Astrocyte (in vitro differentiated cells and primary cell): Measurements from ENCODE around the gene EXOC4. TPM values are rescaled to one million over a fixed set of nuclear protein-coding genes. Genes with fewer than 3 reads are reported as not detected.

Source experiments
- DNase-seq: peaks from one replicate; pipeline ENCODE4 v3.0.0-alpha.2; 2010; ENCODE audit warnings: low read depth
- FAIRE-seq: peaks from 2 replicates; lab custom pipeline; 2011; peaks lifted over from hg19 to GRCh38; lab: Jason Lieb, UNC
- H2AFZ ChIP-seq: 2 replicates; pipeline ENCODE4 v1.6.0; 2012; ENCODE audit warnings: low read depth, low read length, inconsistent platforms
- H3K27ac ChIP-seq: 2 replicates; pipeline ENCODE4 v1.5.1; 2011; ENCODE audit warnings: low read depth, low read length, inconsistent platforms
- H3K27me3 ChIP-seq: 2 replicates; pipeline ENCODE4 v1.6.0; 2011; ENCODE audit warnings: low read length, inconsistent platforms; ENCODE audit not compliant: insufficient read depth
- H3K36me3 ChIP-seq: 2 replicates; pipeline ENCODE4 v1.5.1; 2011; ENCODE audit warnings: low read length, inconsistent platforms; ENCODE audit not compliant: insufficient read depth
- H3K4me1 ChIP-seq: 2 replicates; pipeline ENCODE4 v1.5.1; 2011; ENCODE audit warnings: low read length, inconsistent platforms; ENCODE audit not compliant: insufficient read depth
- H3K4me2 ChIP-seq: 2 replicates; pipeline ENCODE4 v1.6.0; 2012; ENCODE audit warnings: low read length, inconsistent platforms
- H3K4me3 ChIP-seq: 2 replicates; pipeline ENCODE4 v1.5.1; 2011; ENCODE audit warnings: low read depth, mild to moderate bottlenecking, low read length, inconsistent platforms; ENCODE audit not compliant: insufficient read depth
- H3K79me2 ChIP-seq: 2 replicates; pipeline ENCODE4 v1.6.0; 2012; ENCODE audit warnings: mild to moderate bottlenecking, low read length, inconsistent platforms; ENCODE audit not compliant: insufficient read depth
- H3K9ac ChIP-seq: 2 replicates; pipeline ENCODE4 v1.6.0; 2012; ENCODE audit warnings: mild to moderate bottlenecking, low read length, inconsistent platforms
- H3K9me3 ChIP-seq: 2 replicates; pipeline ENCODE4 v1.5.1; 2012; ENCODE audit warnings: low read depth, mild to moderate bottlenecking, low read length, inconsistent platforms; ENCODE audit not compliant: insufficient read depth
- H4K20me1 ChIP-seq: 2 replicates; pipeline ENCODE4 v1.6.0; 2012; ENCODE audit warnings: low read length, inconsistent platforms; ENCODE audit not compliant: insufficient read depth
- H3K27ac Mint-ChIP-seq: one replicate; pipeline ENCODE4 v1.8.0; 2021; ENCODE audit warnings: mild to moderate bottlenecking, mixed read lengths; ENCODE audit not compliant: unreplicated experiment
- H3K27me3 Mint-ChIP-seq: one replicate; pipeline ENCODE4 v1.8.0; 2021; ENCODE audit warnings: low read depth, mixed read lengths; ENCODE audit not compliant: unreplicated experiment
- H3K36me3 Mint-ChIP-seq: one replicate; pipeline ENCODE4 v1.8.0; 2021; ENCODE audit warnings: low read depth, mixed read lengths; ENCODE audit not compliant: unreplicated experiment
- H3K4me1 Mint-ChIP-seq: one replicate; pipeline ENCODE4 v1.8.0; 2021; ENCODE audit warnings: low read depth, mixed read lengths; ENCODE audit not compliant: unreplicated experiment
- H3K4me3 Mint-ChIP-seq: one replicate; pipeline ENCODE4 v1.8.0; 2021; ENCODE audit warnings: mild to moderate bottlenecking, moderate library complexity, mixed read lengths; ENCODE audit not compliant: unreplicated experiment
- H3K9me3 Mint-ChIP-seq: one replicate; pipeline ENCODE4 v1.8.0; 2021; ENCODE audit warnings: mild to moderate bottlenecking, mixed read lengths; ENCODE audit not compliant: unreplicated experiment
- EZH2 ChIP-seq: IDR thresholded peaks from 2 replicates; pipeline ENCODE4 v1.6.1; 2012; ENCODE audit warnings: mild to moderate bottlenecking, low read length, inconsistent platforms; ENCODE audit not compliant: insufficient read depth
- total RNA-seq: library from RNA; stranded (reverse); gene quantifications from 2 replicates; pipeline ENCODE4 v1.2.1, GENCODE V29; 2021
- TF ChIP-seq, protein P1 (sequence below): IDR thresholded peaks from 2 replicates; pipeline ENCODE4 v1.5.1; 2011; ENCODE audit warnings: low read depth, mild to moderate bottlenecking, inconsistent platforms, low read length, moderate library complexity; ENCODE audit not compliant: insufficient read depth

EXOC4 gene
- total RNA-seq, 1 donor from 2014 or later: 57.5 TPM

DNA sequence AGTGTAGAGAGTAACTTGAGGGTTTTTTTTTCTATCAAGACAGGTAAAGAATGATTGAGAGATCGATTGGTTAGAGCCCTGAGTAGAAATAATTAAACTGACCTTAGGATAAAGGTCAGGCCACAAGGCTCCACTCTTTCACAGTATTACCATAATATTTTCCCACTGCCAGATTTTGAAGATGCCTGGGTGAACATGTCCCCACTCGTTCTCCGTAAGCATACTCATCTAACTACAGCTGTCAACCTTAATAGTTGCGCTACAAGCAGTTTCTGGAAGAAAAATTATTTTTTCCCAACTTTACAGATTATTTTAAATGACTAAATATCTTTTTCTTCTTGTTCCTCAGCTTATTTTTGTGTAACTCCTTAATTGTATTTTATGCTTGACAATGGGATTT, 671.1 kb downstream of the EXOC4 start:
- Mint-ChIP-seq H3K27me3 (no peaks in the 10 kb centered on the region), H3K4me1 (no peaks in the 10 kb centered on the region), H3K27ac (no peak overlapping the region), H3K4me3 (no peak overlapping the region), H3K9me3 (peaks cover 9% of the 10 kb centered on the region), H3K36me3 (peaks cover 15% of the 10 kb centered on the region)
- Histone ChIP-seq H2AFZ (no peak overlapping the region), H3K27me3 (no peaks in the 10 kb centered on the region), H3K27ac (no peak overlapping the region), H3K4me2 (no peak overlapping the region), H3K79me2 (no peaks in the 10 kb centered on the region), H4K20me1 (no peaks in the 10 kb centered on the region), H3K4me3 (no peak overlapping the region), H3K9ac (no peak overlapping the region), H3K36me3 (no peaks in the 10 kb centered on the region), H3K4me1 (no peaks in the 10 kb centered on the region), H3K9me3 (no peaks in the 10 kb centered on the region)
- no peak for TF ChIP-seq EZH2
- TF ChIP-seq, protein P1, sequence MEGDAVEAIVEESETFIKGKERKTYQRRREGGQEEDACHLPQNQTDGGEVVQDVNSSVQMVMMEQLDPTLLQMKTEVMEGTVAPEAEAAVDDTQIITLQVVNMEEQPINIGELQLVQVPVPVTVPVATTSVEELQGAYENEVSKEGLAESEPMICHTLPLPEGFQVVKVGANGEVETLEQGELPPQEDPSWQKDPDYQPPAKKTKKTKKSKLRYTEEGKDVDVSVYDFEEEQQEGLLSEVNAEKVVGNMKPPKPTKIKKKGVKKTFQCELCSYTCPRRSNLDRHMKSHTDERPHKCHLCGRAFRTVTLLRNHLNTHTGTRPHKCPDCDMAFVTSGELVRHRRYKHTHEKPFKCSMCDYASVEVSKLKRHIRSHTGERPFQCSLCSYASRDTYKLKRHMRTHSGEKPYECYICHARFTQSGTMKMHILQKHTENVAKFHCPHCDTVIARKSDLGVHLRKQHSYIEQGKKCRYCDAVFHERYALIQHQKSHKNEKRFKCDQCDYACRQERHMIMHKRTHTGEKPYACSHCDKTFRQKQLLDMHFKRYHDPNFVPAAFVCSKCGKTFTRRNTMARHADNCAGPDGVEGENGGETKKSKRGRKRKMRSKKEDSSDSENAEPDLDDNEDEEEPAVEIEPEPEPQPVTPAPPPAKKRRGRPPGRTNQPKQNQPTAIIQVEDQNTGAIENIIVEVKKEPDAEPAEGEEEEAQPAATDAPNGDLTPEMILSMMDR: no peak
- FAIRE-seq (no peak), DNase-seq (no peak)

DNA sequence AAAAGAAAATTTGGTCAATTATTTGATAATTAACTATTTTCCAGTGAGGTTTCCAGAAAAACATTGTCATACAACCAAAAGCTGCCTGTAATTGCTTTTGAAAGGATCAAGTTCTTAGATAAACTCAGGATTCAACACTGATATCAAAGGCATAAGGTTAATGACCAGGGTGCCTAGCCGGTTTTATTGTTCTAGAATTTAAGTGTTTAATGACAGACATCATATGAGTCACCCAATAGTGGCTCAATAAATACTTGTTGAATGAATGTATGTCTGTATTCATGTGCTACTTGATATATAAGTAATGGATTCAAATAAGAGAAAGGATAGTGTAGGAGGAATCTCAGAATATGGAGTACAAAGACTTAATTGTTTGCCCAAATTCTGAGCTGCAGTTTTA, 678.2 kb downstream of the EXOC4 start:
- Histone ChIP-seq H3K4me1 (peaks cover 9% of the 10 kb centered on the region), H3K9ac (no peak overlapping the region), H3K27ac (no peak overlapping the region), H4K20me1 (no peaks in the 10 kb centered on the region), H3K36me3 (no peaks in the 10 kb centered on the region), H3K27me3 (no peaks in the 10 kb centered on the region), H2AFZ (no peak overlapping the region), H3K4me2 (no peak overlapping the region), H3K4me3 (no peak overlapping the region), H3K9me3 (no peaks in the 10 kb centered on the region), H3K79me2 (no peaks in the 10 kb centered on the region)
- H3K9me3 Mint-ChIP-seq: no peaks in the 10 kb centered on the region
- DNase-seq (no peak), FAIRE-seq (no peak)
- H3K4me3 Mint-ChIP-seq: no peak overlapping the region
- TF ChIP-seq EZH2: no peak
- TF ChIP-seq, protein P1: no peak
- no peak overlapping the region for H3K27ac Mint-ChIP-seq
- H3K27me3 Mint-ChIP-seq: no peaks in the 10 kb centered on the region
- peaks cover 3% of the 10 kb centered on the region for H3K4me1 Mint-ChIP-seq
- no peaks in the 10 kb centered on the region for H3K36me3 Mint-ChIP-seq

DNA sequence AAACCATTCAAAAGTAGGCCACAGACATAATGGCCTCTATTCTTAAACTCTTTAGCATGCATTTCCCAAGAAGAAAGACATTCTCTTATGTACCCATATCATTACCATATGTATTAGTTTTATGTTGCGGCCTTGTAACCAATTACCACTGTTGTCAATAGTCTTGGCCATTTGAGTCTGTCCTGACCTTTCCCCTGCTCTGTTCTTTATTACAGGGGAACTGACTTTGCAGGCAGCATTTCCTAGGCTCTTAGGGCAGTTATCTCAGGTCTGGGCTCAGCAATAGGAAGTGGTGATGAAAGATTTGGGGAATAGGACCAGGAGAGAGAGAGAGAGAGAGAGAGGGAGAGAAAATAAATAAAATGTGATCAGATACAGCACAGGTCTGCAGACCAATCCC, 679.7 kb downstream of the EXOC4 start:
- no peak overlapping the region for H3K9ac ChIP-seq
- H2AFZ ChIP-seq: no peak overlapping the region
- no peaks in the 10 kb centered on the region for H3K9me3 ChIP-seq
- peaks cover 8% of the 10 kb centered on the region for H3K4me1 Mint-ChIP-seq
- H3K27me3 ChIP-seq: no peaks in the 10 kb centered on the region
- DNase-seq (no peak), FAIRE-seq (no peak)
- H3K4me3 Mint-ChIP-seq: no peak overlapping the region
- no peak overlapping the region for H3K27ac ChIP-seq
- H3K4me2 ChIP-seq: no peak overlapping the region
- no peaks in the 10 kb centered on the region for H3K36me3 ChIP-seq
- no peak overlapping the region for H3K27ac Mint-ChIP-seq
- no peaks in the 10 kb centered on the region for H3K27me3 Mint-ChIP-seq
- H3K4me3 ChIP-seq: no peak overlapping the region
- TF ChIP-seq, protein P1: no peak
- TF ChIP-seq EZH2: no peak
- no peaks in the 10 kb centered on the region for H3K79me2 ChIP-seq
- no peaks in the 10 kb centered on the region for H3K9me3 Mint-ChIP-seq
- H4K20me1 ChIP-seq: no peaks in the 10 kb centered on the region
- no peaks in the 10 kb centered on the region for H3K36me3 Mint-ChIP-seq
- peaks cover 9% of the 10 kb centered on the region for H3K4me1 ChIP-seq
